Limb (tissue), 2 donors: Measurements from ENCODE around the gene SCPEP1.

Experiments used
- DNase-seq, 2 donors: peaks; one replicate each; pipeline ENCODE4 v3.0.0-alpha.2; 2016; ENCODE audit errors: extremely low spot score in 2 of 2

The SCPEP1 gene

GRCh38 chr17:57001541-57001940 is 23.6 kb downstream of the SCPEP1 start:
- no peak for DNase-seq

DNA sequence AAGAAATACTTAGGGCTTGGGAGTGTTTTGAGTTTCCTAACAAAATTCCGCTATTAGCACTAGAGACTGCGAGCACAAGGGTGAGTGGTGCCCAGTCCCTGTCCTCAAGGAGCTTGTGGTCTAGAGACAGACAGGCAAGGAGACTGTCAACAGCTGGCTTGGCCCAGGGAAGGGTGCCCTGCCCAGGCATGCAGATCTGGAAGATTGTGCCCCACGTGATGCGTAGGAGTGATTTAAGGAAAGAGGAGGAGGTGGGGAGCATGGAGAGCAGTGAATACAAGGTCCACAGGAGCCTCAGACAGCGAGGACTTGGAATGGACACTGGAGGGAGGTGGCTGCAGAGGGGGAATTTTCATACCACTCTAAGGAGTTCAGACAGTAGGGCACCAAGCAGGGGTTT is 25.0 kb downstream of the SCPEP1 start:
- DNase-seq: no peak

GRCh38 chr17:57004944-57005579 is 27.1 kb downstream of the SCPEP1 start:
- DNase-seq: no peak

DNA sequence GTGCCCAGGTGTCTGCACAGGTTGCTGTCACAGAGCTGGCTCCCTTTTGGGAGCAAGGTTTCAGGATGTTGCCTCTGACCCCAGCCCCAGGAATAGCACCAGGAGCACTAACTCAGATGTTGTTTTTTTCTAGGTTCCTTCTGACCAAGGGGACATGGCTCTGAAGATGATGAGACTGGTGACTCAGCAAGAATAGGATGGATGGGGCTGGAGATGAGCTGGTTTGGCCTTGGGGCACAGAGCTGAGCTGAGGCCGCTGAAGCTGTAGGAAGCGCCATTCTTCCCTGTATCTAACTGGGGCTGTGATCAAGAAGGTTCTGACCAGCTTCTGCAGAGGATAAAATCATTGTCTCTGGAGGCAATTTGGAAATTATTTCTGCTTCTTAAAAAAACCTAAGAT is 28.1 kb downstream of the SCPEP1 start:
- no peak for DNase-seq

DNA sequence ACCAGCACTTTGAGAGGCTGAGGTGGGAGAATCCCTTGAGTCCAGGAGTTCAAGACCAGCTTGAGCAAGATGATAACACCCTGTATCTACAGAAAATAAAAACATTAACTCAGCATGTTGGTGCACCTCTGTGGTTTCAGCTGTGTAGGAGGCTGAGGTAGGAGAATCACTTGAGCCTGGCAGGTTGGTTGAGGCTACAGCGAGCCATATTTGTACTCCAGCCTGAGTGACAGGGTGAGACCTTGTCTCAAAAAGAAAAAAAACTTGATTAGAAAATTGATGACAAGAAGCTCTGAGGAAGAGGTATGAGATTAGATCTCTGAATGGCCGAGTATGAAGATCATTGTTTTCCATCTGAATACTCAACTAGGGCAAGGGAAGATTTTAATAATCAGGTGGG is 31.0 kb downstream of the SCPEP1 start:
- no peak for DNase-seq

GRCh38 chr17:57009737-57010445 is 32.0 kb downstream of the SCPEP1 start:
- DNase-seq: peak; percentile 28 to 51

- no peak for DNase-seq
These were observed 32.6 kb downstream of the SCPEP1 start for GRCh38 chr17:57010487-57010886.

DNA sequence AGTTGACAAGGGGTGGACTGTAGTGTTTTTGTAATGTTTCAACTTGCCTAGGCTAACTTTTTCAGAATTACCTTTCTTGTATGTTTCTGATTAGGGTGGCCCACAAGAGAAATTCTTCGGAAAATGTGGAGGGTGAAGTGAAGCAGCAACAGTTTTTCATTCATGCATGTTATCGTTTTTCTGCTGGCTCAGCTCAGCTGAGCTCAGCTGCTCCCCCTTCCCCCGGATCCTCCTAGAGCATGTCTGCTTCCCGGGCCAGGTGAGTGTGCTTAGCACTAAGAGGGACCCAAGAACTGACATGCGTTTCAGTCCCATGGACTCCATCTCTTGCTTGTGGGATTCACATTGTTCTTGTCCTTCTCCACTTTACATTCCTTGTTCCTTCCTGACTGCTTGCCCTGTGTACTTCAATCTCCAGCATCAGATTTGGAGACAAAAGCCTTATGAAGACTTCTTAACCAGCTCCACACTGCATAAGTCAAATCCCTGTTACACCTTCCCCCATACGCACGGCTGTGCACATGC is 33.6 kb downstream of the SCPEP1 start:
- no peak for DNase-seq

GRCh38 chr17:57016071-57016763 is 38.3 kb downstream of the SCPEP1 start:
- no peak for DNase-seq

DNA sequence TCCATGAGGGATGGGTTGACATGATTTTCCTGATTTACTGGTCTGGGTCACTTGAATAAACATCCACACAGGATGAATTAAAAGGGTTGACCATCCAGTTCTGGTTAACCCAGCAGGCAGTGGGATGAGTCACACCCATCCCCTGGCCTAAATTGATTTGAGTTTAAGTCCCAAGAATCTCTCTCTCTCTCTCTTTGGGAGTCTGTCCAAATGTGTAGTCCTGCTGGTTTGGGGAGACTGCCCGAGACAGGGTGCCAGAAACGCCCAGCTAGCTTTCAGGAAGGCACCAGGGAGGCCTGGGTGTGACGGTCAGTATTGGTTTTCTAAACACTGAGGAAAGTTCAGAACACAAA is 38.8 kb downstream of the SCPEP1 start:
- no peak for DNase-seq

- DNase-seq: no peak
These were observed 39.7 kb downstream of the SCPEP1 start for GRCh38 chr17:57017625-57018024.

DNA sequence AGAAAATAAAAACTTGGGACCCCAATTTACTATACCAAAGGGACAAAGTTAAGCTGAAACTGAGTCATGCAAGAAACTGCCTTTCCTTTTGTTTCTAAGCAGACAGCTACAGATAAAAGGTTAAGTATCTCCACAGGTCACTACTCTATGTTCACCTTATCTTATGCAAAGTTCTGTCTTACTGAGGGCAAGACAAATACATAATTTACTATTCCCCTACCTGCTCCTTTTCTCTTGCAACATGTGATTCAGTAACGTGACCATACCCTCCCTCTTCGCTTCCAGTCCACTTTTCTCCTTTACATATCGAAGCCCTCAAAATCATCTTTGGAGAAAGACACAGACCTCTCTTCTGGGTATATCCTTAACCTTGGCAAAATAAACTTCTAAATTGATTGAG is 42.3 kb downstream of the SCPEP1 start:
- no peak for DNase-seq

- no peak for DNase-seq
These were observed 43.5 kb downstream of the SCPEP1 start for GRCh38 chr17:57021226-57021940.

DNA sequence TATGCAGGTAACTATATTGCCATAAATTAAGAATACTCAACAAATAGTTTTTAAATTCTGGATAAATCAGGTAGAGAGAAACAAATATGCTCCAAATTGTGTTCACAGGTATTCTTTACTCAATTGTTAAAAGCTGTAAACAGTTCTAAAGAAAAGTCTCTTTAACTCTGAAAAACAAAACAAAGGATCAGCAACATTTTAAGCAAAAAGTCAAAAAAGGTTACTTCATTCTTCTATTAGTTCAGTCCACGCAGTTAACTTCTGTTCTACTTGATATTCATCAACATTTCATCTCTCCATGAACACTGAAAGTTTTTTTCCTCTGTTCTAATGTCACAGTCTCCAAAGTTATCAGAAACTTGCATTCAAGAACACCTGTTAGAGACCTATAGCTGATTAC is 47.9 kb downstream of the SCPEP1 start:
- no peak for DNase-seq

- DNase-seq: no peak
These were observed 49.9 kb downstream of the SCPEP1 start for GRCh38 chr17:57027852-57028251.

GRCh38 chr17:57032343-57032742 is 54.4 kb downstream of the SCPEP1 start:
- DNase-seq: no peak

DNA sequence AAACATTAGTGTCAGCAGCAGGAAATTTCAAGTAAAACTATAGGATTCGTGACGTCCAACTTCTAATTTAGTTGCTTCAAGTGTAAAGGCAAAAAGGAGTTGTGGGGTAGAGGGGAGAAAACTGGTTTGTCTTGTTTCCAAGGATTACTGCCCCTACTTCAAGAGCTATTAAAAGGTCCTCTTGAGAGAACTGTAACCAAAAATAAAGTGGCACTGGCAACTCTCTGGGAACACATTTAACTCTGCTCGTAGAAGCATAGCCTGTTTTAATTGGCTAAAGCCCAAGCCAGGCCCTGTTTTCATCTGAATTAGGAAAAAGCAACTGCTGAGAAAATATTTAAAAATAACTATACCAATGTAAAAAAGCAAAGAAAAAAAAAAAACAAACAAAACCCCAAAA is 55.4 kb downstream of the SCPEP1 start:
- DNase-seq: peak in 1 of 2 donors; percentile 42

DNA sequence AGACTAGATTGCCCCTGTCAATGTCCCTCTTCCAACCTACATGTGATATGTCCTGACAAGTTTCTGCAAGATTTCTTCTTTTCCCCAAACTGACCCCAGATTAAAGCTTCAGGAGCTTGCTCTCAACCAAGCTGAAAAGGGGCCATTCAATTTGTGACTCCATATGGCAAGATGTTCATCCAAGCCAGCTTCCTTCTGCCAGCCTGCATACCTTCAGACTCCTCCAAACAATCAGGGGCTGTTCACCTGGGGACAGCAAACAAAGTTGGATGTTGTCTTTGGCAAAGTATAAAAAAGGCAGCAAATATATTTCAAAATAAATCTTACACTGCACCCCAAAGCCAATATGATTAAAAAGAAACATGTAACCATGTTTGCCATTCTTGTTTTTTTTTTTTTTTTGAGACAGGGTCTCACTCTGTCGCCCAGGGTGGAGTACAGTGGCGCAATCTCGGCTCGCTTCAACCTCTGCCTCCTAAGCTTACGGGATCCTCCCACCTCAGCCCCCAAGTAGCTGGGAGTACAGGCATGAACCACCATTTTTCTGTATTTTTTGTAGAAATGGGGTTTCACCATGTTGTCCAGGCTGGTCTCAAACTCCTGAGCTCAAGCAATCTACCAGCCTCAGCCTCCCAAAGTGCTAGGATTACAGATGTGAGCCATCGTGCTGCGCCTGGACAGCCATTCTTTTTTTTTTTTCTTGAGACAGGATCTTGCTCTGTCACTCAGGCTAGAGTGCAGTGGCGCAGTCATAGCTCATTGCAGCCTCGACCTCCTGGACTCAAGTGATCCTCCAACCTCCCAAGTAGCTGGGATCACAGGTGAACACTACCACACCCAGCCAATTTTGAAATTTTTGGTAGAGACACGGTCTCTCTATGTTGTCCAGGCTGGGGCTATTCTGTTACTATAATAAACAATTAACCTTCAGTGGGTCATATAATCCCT is 57.1 kb downstream of the SCPEP1 start:
- DNase-seq: no peak

- no peak for DNase-seq
These were observed 58.1 kb downstream of the SCPEP1 start for GRCh38 chr17:57035971-57036481.

DNA sequence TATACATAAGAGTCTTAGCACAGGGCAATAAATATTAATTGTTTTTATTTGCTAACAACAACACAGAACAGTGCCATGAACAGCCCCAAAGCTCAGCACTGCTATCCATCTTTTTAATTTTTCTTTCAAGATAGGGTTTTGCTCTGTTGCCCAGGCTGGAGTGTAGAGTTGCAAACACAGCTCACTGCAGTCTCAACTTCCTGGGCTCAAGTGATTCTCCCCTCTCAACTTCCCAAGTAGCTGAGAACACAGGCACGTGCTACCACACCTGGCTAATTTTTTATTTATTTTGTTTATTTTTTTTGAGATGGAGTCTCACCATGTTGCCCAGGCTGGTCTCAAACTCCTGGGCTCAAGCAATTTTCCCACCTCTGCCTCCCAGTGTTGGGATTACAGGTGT is 59.5 kb downstream of the SCPEP1 start:
- DNase-seq: no peak

GRCh38 chr17:57038486-57038885 is 60.6 kb downstream of the SCPEP1 start:
- DNase-seq: no peak
